HG03039 (cell line): Measurements from ENCODE around the gene HELT.
"Not testable (repeated sequence)": the region's sequence is repeated elsewhere in the genome, so short reads cannot be mapped to it uniquely, and the experiment has no call there.

ENCODE experiments used
- ATAC-seq: cut with Tn5 transposase; IDR thresholded peaks from one replicate; pipeline ENCODE4 v1.9.1; 2021; ENCODE audit warnings: mild to moderate bottlenecking, moderate library complexity; ENCODE audit not compliant: unreplicated experiment

Gene HELT

DNA sequence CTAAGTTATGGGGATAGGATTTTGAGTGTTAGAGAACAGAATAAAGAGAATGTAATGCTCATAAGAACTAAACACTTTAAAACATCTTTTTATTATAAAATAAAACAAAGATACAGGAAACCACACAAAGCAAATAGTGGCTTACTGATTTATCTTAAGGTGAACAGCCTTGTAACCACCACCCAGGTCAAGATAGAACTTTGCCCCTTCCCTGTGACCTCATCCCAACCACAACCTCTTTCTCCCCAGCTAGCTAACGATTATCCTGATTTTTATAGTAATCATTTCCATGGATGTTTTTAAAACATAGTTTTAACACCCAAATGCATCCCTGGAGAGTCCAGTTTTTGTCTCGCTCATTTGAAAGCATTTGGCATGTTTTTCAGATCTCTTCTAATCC, 17.0 kb downstream of the HELT start:
- ATAC-seq: no peak

DNA sequence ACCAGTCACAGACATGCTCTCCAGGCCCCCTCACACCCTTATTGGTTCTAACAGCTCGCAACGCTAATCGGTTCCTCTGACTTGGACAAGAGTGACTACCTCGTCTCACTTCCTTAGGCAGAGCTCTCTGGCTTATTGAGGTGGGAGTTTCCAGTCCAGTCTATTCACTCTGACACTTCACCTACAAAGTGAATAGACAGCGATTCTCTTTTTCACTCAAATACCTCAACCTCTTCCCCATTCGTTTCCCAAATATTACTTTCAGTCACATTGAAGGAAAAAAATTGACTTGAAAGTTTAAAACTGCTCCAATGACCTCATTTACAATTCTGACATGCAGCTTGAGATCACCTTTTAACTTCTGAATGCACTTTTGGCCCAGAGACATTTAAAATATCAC, 17.7 kb downstream of the HELT start:
- ATAC-seq: no peak

DNA sequence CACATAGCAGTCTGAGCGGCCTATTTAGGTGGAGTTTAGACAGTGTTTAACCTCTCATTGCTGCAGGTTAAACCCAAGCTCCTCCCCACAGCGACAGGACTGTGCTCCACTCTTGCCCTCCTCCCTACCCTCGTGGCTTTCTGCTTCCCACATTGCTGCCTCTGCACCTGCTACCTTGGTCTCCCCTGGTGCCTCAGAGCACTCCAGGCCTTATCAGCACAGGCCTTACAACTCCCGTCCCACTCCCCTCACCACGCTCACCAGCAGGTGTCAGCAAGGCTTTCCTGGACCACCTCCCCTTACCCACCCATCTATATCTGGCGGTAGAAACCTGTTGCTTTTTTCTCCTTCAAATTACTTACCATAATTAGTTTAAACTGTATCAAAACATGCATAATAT, 18.6 kb downstream of the HELT start:
- ATAC-seq: no peak

DNA sequence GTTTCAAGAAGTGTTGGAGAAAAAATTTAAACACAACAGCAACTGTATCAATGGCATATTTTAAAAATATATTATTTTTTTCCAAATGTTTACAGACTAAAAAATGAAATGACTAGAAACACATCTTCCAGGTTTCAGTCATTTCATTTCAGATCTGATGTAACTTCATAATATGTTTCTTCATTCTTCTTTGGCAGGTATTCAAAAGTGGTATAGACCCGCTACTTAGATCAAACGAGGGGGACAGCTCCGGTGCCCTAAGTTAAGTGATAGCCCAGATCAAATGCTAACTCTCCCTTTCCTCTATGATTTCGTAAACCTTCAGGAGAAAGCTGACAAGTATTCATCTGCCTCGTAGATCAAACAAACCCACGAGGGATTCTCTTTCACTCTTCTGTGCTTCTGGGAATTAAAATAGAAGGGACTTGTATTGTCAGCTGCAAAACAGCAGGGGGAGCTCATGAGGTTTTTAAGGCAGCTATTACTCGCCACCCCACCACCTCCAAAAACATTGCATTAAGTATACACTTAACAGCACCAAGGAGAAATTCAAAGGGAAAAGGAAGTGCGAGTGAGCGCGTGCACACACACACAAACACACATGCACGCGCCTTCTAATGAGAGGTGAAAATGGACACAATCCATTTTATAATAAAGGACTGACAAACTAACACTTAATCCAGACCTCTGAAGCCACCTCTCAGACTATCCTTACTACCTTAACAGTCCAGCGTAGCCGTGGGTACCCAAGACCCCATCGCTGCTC, 21.4 kb downstream of the HELT start:
- no peak for ATAC-seq

DNA sequence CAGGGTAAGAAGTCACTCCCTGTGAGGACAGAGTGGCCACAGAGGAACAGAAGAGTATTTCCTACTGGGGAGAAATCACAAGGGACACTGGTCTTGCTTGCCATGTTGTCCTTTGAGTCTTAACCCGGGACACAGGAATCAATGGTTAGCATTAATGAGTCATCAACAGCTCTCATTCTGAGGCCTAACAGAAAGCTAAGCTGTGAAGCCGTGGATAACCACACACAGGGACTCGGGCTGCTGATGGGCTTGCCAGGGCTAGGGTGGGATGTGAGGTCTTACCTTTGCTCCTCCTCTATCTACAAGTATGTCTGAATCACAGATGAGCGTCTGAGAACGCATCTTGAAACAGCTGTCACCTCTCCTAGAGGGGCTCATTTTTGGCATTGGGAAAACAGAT, 22.2 kb downstream of the HELT start:
- ATAC-seq: no peak

DNA sequence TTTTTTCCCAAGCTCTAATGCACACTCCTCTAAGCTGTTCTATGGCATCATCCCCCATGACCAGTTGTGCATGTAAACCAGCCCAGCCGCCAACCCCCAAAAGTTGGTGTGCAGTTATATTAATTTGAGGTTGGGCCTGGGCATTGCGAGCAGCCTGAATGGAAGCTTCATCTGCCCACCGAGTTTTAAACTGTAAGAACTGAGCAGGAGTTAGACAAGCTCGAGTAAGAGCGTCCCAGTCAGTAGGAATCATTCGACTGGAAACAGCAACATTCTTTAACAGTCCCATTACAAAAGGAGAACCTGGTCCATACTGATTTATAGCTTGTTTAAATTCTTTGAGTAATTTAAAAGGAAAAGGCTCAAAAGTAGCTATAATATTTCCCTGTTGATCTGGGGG, 32.0 kb downstream of the HELT start:
- ATAC-seq: not testable (repeated sequence)

DNA sequence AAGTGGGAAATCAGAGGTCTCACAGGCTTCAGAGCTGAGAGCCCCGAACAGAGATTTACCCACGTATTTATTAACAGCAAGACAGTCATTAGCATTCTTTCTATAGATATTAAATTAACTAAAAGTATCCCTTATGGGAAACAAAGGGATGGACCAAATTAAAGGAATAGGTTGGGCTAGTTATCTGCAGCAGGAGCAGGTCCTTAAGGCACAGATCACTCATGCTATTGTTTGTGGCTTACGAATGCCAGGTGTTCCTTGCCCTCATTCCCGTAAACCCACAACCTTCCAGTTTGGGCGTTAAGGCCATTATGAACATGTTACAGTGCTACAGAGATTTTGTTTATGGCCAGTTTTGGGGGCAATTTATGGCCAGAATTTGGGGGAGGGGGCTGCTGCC, 33.0 kb downstream of the HELT start:
- not testable (repeated sequence) for ATAC-seq

DNA sequence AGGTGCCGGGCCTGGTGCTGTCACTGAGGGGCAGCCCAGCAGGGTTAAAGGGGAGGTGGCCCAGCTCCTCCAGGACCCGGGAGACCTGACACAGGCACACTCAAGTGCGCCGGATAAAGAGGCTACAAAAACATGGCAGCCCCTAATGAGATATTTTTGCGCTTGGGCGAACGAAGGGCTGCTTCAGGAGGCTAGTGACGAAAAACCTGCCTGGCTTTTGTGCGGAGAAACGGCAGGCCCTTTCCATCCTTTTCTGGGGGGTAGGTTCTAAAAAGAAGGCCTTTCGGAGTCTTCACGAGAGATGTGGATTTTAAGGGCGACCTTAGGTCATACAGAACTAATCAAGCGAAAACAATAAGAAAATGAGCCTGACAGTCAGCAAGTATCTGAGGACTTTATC, 35.5 kb downstream of the HELT start:
- no peak for ATAC-seq

DNA sequence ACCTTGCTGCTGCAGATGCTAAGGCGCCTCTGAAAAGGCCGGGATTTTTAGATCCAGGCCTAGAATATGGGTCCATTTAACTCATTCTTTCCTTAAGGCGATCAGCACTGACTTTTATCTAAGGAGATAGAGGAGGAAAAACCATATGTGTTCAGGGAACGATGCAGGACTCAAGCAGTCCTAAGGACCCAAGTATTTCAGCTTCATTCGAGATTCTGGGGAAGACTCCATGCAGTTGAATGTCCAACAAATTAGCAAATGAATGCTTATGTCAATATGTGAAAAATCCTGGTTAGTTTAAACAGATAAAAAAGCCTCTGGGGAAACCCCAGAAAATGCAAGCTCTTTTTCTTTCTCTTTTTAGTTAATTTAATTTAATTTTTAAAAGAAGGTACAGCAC, 36.0 kb downstream of the HELT start:
- no peak for ATAC-seq

DNA sequence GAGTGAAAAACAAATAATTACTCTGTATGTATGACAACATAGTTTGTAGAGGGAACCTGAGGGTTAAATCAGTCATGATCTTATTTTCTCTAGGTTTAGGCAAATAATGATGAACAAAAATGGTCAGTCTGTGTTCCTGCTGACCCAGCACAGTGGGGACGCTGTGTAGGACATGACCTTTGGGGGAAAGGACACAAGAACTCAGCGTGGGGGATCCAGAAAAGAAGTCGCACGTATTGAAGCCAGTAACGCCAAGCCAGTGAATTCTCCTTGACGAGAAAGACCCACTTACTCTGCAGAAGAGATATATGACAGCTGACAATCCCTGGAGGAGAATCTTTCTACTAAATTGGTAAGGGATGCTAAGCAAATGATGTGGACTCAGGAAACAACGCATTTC, 36.6 kb downstream of the HELT start:
- ATAC-seq: no peak

DNA sequence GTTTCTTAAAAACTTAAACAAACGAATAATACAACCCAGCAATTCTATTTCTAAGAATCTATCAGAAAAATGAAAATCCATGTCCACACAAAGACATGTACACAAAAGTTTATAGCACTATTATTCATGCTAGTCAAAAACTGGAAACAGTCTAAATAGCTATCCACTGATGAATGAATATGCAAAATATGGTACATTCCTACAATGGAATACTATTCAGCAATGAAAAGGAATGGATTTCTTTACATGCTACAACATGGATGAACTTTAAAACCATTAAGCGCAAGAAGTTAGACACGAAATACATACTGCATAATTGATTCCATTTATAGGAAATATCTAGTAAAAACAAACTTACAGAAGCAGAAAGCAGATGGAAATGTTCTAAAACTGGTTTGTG, 43.3 kb downstream of the HELT start:
- no peak for ATAC-seq

DNA sequence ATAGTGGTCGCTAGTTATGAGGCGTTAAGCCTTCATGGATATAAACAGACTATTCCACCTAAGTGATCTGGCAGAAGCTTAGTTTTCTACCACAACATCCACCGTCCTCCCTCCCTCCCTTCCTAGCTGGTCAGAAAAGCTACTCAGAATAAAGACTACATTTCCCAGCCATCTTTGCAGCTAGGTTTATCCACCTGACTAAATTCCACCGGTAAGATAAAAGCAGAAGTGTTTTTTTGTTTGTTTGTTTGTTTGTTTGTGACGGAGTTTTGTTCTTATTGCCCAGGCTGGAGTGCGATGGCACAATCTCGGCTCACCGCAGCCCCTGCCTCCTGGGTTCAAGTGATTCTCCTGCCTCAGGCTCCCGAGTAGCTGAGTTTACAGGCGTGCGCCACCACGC, 44.3 kb downstream of the HELT start:
- no peak for ATAC-seq

DNA sequence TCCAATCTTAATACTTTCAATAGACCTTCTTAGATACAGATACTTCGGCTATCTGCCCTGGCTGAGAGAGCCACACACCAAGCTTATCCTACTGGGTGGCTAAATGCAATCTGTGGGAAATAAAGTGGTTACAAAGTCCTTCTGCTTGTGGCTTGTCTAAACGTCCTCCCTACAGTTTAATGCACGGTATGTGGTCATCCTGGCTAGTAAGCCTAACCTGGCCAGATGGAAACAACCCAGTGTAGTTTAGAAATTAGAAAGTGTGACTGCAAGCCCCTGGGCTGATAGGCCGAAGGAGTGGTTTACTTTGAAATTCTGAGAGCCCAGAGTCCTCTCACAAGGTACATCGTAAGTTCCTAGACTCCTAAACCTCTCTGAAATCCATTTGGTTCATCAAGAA, 47.9 kb downstream of the HELT start:
- no peak for ATAC-seq

DNA sequence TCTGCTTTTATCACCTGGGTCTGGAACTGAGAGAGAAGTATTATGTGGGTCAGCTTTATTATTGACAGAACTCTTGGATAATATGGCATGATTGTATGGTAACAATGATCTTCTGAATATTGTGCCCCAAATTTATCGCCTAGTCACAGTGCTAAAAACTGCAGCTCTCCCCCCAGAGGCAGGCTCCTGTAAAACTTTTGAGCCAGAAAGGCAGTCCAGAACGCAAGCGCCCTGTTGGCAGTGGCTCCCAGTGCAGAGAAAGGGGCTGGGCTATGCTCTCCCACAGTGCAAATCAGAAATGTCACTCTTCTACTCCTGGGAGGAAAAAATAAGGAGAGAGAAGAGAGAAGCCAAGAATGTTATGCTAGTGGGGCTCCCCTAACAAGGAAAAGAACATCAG, 50.5 kb downstream of the HELT start:
- no peak for ATAC-seq
